ENCODE measurements around the gene LAMA4. TPM values are rescaled to one million over a fixed set of nuclear protein-coding genes. Genes with fewer than 3 reads are reported as not detected.
"Not testable (repeated sequence)": the region's sequence is repeated elsewhere in the genome, so short reads cannot be mapped to it uniquely, and the experiment has no call there.

The LAMA4 gene
- total RNA-seq, 1 experiment from 2014 or later, result 1.1 TPM

GRCh38 chr6:112202639-112203341 lies 51.6 kb downstream of the LAMA4 start:
- H3K9me3 Mint-ChIP-seq, result peaks cover 7 to 9% of the 10 kb centered on the region in 2 experiments; a peak in 4 of 5 replicates
- no peak overlapping the region for H4K8ac ChIP-seq (replicated peaks; ENCODE audit: insufficient read length, low read depth, low read length)
- no peaks in the 10 kb centered on the region for H3K79me2 ChIP-seq (ENCODE audit: insufficient read depth, low read length)
- H3K9me3 ChIP-seq (ENCODE audit: control insufficient read depth, low read depth, low read length), result no peaks in the 10 kb centered on the region
- H3T11ph ChIP-seq (ENCODE audit: low read length), result no peak overlapping the region
- no peak overlapping the region for H3K4me2 ChIP-seq (ENCODE audit: insufficient read depth, insufficient read length, low read length)
- H3K56ac ChIP-seq (ENCODE audit: insufficient read length, low read depth, low read length), result no peak overlapping the region
- no peak overlapping the region for H2BK20ac ChIP-seq (ENCODE audit: low read depth, low read length, poor library complexity, severe bottlenecking)
- no peak overlapping the region for H2AFZ ChIP-seq (ENCODE audit: low read length)
- no peak overlapping the region for H3K27ac Mint-ChIP-seq
- no peak overlapping the region for H2BK5ac ChIP-seq (ENCODE audit: insufficient read length, low read length)
- no peak overlapping the region for H3K14ac ChIP-seq (ENCODE audit: insufficient read depth, low read length)
- DNase-seq, result no peak
- H3K27me3 Mint-ChIP-seq (ENCODE audit: low read depth), result peaks cover 8% of the 10 kb centered on the region
- H2BK12ac ChIP-seq (ENCODE audit: insufficient read length, low read depth, low read length), result no peak overlapping the region
- TF ChIP-seq, protein P1, sequence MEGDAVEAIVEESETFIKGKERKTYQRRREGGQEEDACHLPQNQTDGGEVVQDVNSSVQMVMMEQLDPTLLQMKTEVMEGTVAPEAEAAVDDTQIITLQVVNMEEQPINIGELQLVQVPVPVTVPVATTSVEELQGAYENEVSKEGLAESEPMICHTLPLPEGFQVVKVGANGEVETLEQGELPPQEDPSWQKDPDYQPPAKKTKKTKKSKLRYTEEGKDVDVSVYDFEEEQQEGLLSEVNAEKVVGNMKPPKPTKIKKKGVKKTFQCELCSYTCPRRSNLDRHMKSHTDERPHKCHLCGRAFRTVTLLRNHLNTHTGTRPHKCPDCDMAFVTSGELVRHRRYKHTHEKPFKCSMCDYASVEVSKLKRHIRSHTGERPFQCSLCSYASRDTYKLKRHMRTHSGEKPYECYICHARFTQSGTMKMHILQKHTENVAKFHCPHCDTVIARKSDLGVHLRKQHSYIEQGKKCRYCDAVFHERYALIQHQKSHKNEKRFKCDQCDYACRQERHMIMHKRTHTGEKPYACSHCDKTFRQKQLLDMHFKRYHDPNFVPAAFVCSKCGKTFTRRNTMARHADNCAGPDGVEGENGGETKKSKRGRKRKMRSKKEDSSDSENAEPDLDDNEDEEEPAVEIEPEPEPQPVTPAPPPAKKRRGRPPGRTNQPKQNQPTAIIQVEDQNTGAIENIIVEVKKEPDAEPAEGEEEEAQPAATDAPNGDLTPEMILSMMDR (conservative IDR thresholded peaks at IDR 0.05), result no peak
- H3K23me2 ChIP-seq (ENCODE audit: insufficient read length, low read depth, low read length, poor library complexity, severe bottlenecking), result no peaks in the 10 kb centered on the region
- H3K36me3 Mint-ChIP-seq (ENCODE audit: insufficient read depth in 1 of 3, low read depth in 3 of 3), result peaks cover 0 to 4% (median 2%) of the 10 kb centered on the region in 3 experiments; a peak in 4 of 7 replicates
- H2BK15ac ChIP-seq (ENCODE audit: low read depth, low read length), result no peak overlapping the region
- H3K18ac ChIP-seq (ENCODE audit: insufficient read length, low read depth, low read length), result no peak overlapping the region
- H3K23ac ChIP-seq (ENCODE audit: insufficient read length, low read depth, low read length), result no peak overlapping the region
- WGBS (ENCODE audit: extremely low coverage, insufficient read length, low lambda C conversion rate), result no CpG with 5 or more reads among the region's 12 CpGs
- no peak overlapping the region for H3K9ac ChIP-seq (ENCODE audit: extremely low read depth, insufficient read length, low read length)
- H3K27ac ChIP-seq (ENCODE audit: insufficient read length, low read depth, low read length), result no peak overlapping the region
- H3K4me3 Mint-ChIP-seq, result no peak overlapping the region
- no peak overlapping the region for H2BK120ac ChIP-seq (ENCODE audit: low read depth, low read length, poor library complexity, severe bottlenecking)
- H2AK5ac ChIP-seq (ENCODE audit: insufficient read length, low read length), result no peak overlapping the region
- no peaks in the 10 kb centered on the region for H3K79me1 ChIP-seq (ENCODE audit: insufficient read depth, low read depth, low read length, poor library complexity, severe bottlenecking)
- H4K91ac ChIP-seq (ENCODE audit: insufficient read length, low read depth, low read length), result no peak overlapping the region
- no peaks in the 10 kb centered on the region for H3K27me3 ChIP-seq (ENCODE audit: insufficient read depth, low read length)
- no peak overlapping the region for H4K5ac ChIP-seq (ENCODE audit: insufficient read length, low read depth, low read length)
- peaks cover 16% of the 10 kb centered on the region; the same call in 1 of the 2 replicates for H3K4me1 ChIP-seq (ENCODE audit: insufficient read depth, low read length)
- no peaks in the 10 kb centered on the region for H4K20me1 ChIP-seq (ENCODE audit: control insufficient read depth, insufficient read depth, insufficient read length)
- H3K4me1 Mint-ChIP-seq, result peaks cover 52 to 54% of the 10 kb centered on the region in 2 experiments
- no peak overlapping the region for H3K4ac ChIP-seq (ENCODE audit: low read depth, low read length)

DNA sequence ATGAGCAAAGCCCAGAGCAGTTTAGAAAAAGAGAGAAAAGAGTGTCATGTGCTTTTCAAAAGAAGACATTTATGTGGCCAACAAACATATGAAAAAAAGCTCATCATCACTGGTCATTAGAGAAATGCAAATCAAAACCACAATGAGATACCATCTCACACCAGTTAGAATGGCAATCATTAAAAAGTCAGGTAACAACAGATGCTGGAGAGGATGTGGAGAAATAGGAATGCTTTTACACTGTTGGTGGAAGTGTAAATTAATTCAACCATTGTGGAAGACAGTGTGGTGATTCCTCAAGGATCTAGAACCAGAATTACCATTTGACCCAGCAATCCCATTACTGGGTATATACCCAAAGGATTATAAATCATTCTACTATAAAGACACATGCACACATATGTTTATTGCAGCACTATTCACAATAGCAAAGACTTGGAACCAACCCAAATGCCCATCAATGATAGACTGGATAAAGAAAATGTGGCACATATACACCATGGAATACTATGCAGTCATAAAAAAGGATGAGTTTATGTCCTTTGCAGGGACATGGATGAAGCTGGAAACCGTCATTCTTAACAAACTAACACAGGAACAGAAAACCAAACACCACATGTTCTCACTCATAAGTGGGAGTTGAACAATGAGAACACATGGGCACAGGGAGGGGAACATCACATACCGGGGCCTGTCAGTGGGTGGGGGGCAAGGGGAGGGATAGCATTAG lies 54.0 kb downstream of the LAMA4 start:
- H3K18ac ChIP-seq (ENCODE audit: insufficient read length, low read depth, low read length); H3K27me3 ChIP-seq (ENCODE audit: insufficient read depth, low read length); H2BK20ac ChIP-seq (ENCODE audit: low read depth, low read length, poor library complexity, severe bottlenecking); H3K4ac ChIP-seq (ENCODE audit: low read depth, low read length); DNase-seq; H4K91ac ChIP-seq (ENCODE audit: insufficient read length, low read depth, low read length); H3T11ph ChIP-seq (ENCODE audit: low read length); H3K9me3 Mint-ChIP-seq; H3K23ac ChIP-seq (ENCODE audit: insufficient read length, low read depth, low read length); H3K4me2 ChIP-seq (ENCODE audit: insufficient read depth, insufficient read length, low read length); H2BK120ac ChIP-seq (ENCODE audit: low read depth, low read length, poor library complexity, severe bottlenecking); H3K27me3 Mint-ChIP-seq (ENCODE audit: low read depth); H3K79me1 ChIP-seq (ENCODE audit: insufficient read depth, low read depth, low read length, poor library complexity, severe bottlenecking); H3K14ac ChIP-seq (ENCODE audit: insufficient read depth, low read length); H3K23me2 ChIP-seq (ENCODE audit: insufficient read length, low read depth, low read length, poor library complexity, severe bottlenecking); H2BK15ac ChIP-seq (ENCODE audit: low read depth, low read length); H3K9me3 ChIP-seq (ENCODE audit: control insufficient read depth, low read depth, low read length); H3K36me3 Mint-ChIP-seq (ENCODE audit: insufficient read depth in 1 of 3, low read depth in 3 of 3); H4K8ac ChIP-seq (replicated peaks; ENCODE audit: insufficient read length, low read depth, low read length); H3K9ac ChIP-seq (ENCODE audit: extremely low read depth, insufficient read length, low read length); H3K79me2 ChIP-seq (ENCODE audit: insufficient read depth, low read length); H2AFZ ChIP-seq (ENCODE audit: low read length); H4K5ac ChIP-seq (ENCODE audit: insufficient read length, low read depth, low read length); H3K4me3 Mint-ChIP-seq; H3K56ac ChIP-seq (ENCODE audit: insufficient read length, low read depth, low read length); H3K27ac ChIP-seq (ENCODE audit: insufficient read length, low read depth, low read length); H2BK12ac ChIP-seq (ENCODE audit: insufficient read length, low read depth, low read length); H4K20me1 ChIP-seq (ENCODE audit: control insufficient read depth, insufficient read depth, insufficient read length); H2AK5ac ChIP-seq (ENCODE audit: insufficient read length, low read length); H2BK5ac ChIP-seq (ENCODE audit: insufficient read length, low read length): not testable (repeated sequence)
- WGBS (ENCODE audit: extremely low coverage, insufficient read length, low lambda C conversion rate), result no CpG with 5 or more reads among the region's 2 CpGs
- peaks cover 14% of the 10 kb centered on the region; the same call in 1 of the 2 replicates for H3K4me1 ChIP-seq (ENCODE audit: insufficient read depth, low read length)
- Mint-ChIP-seq H3K4me1 (peaks cover 43 to 45% of the 10 kb centered on the region in 2 experiments), H3K27ac (peak overlapping the region in 1 of 3 experiments; percentile 64; a peak in 1 of 7 replicates)
